ENCODE data around the gene MAN2A1.

The MAN2A1 gene

GRCh38 chr5:109689740-109690241, at the start of gene MAN2A1:
Gene MAN2A1, plus strand, starts transcription at chr5:109689927. Its CDS starts 491 bp downstream, at chr5:109690418.
- peak; percentile 20 for DNase-seq

DNA sequence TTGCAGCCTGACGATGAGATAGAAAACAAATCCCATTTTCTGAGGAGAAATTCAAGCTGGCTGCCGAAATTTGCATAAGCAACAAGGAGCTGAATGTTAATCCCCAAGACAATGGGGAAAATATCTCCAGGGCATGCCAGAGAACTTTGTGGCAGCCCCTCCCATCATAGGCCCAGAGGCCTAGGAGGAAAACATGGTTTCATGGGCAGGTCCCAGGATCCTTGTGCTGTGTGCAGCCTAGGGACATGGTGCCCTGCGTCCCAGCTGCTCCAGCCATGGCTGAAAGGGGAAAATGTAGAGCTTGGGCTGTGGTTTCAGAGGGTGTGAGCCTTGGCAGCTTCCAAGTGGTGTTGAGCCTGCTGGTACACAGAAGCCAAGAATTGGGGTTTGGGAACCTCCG, 48.8 kb upstream of the MAN2A1 start:
- no peak for DNase-seq

- DNase-seq, result no peak
Observed at GRCh38 chr5:109643791-109644350, 45.9 kb upstream of the MAN2A1 start.

GRCh38 chr5:109644829-109645228, 44.9 kb upstream of the MAN2A1 start:
- DNase-seq, result no peak

DNA sequence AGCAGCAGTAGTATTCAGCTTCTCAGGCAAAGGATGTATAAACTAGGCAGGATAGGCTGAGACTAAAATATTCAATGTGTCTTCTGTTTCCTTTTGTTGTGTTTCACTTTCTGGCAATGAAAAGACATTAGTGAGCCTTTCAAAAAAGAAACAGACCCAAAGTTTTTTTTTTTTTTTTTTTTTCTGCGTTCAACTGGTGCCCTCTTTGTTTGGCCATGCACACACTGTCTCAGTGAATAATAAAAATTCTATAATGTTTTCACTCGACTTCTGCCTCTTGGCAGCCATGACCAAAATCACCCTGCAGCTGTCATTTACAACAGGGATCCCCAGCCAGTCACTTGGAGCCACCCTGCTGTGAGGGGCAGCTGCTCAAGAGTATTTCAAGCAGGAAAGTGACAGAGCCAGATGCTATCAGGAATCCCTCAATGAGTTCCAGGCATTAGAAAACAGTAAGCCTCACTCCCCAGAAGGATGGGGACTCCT, 44.0 kb upstream of the MAN2A1 start:
- peak; percentile 33 for DNase-seq

DNA sequence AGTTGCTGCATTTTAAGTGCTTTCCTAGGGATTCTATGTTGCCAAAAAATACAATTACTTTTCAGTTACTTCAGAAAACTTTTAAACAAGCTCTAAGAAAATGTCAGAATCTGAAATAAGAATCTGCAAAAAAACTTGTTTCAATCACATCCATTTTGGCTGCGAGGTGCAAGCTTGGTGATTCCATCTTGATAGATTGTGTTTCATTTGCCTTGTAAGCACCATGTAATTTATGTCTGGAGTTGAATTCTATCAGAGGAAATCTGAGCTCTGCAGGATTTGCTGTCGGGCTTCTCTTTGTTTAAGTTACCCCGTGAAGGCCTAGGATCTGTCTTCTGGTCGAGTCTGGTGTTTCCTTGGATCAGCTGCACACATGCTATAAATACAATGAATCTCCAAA, 40.4 kb upstream of the MAN2A1 start:
- no peak for DNase-seq

GRCh38 chr5:109650493-109650892, 39.2 kb upstream of the MAN2A1 start:
- DNase-seq, result no peak

- no peak for DNase-seq
Observed at GRCh38 chr5:109652096-109652495, 37.6 kb upstream of the MAN2A1 start.

GRCh38 chr5:109653042-109653441, 36.7 kb upstream of the MAN2A1 start:
- DNase-seq, result no peak

DNA sequence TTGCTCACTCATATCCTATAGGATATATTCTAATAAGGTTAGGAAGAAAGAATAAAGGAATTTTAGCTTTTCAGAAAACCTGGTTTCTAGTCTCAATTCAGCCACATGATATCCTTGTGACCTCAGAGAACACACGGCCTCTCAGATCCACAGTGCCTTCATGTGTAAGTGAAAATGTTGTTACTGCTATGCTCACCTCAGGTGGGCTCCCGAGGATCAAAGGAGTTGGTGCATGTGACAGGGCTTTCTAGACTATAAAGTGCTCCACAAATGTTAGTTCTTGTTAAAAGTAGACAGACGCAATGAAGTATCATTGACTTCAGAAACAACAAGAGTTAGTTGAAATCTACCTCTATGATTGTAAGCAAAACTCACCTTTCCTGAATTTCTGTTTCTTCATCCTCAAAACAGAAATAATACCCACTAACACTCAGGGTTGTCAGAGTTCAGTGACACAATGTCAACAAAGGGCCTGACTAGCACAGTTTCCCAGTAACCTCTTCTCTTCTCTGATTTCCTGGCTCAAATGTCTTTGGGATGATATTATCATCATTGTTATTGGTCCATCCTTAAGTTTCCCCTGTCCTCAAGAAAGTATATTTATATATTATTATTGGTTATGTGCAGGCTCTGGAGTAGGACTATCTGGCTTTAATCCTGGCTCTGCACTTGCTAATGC, 36.0 kb upstream of the MAN2A1 start:
- no peak for DNase-seq

DNA sequence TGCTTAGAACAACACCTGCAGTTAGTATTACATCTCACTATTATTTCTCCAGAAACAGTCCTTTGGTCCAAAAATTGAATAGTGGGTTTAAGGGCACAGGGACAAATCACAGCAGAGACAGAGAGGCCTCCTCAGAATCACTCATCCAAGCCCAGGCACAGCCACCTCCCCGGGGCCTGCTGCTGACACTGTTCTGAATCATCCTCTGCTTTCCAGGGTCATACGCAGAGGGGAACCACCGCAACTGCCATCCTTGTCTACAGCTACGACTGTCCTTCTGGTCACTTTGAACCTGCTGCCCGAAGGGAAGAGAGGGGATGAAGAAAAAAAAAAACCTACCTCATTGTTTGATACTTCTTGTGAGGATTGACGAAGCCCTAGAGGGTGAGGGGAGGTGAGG, 35.3 kb upstream of the MAN2A1 start:
- no peak for DNase-seq

- DNase-seq, result no peak
Observed at GRCh38 chr5:109655841-109656240, 33.9 kb upstream of the MAN2A1 start.

GRCh38 chr5:109656829-109657228, 32.9 kb upstream of the MAN2A1 start:
- no peak for DNase-seq

DNA sequence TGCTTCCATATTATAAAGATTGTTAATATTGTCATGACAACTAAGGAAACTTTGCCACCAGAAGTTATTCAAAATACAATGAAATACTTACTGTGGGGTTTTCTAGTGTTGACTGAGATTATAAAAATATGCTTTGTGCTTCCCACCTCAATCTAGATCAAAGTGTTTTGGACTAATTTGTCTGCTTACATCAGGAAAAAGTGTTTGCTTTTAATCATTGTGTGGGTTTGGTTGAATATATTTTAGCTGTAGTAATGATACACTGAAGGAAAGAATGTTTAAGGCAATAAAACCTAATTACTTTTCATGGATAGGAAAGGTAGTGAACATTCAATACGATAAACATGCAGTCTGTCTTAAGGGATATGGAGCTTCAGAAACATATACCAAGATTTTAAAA, 29.8 kb upstream of the MAN2A1 start:
- no peak for DNase-seq

DNA sequence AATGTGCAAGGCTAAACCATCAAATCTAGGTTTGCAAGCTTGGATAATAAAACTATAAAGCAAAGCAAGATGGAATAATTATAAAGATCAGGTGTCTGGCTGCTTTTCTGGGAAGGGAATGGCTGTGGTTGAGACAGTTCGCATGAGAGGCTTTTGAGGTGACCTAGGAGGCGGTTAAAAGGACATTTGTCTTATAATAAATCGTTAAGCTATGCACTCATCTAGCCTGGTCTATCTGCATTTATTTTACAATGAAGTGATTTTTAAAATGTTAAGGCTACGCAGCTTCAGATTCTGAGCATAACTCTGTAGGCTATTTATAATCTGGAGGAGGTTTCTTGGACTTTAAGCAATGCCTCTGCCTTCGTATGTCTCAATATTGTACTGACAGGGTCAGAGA, 29.4 kb upstream of the MAN2A1 start:
- no peak for DNase-seq

GRCh38 chr5:109668237-109668636, 21.5 kb upstream of the MAN2A1 start:
- no peak for DNase-seq

GRCh38 chr5:109668668-109669422, 20.9 kb upstream of the MAN2A1 start:
- DNase-seq, result no peak

GRCh38 chr5:109669991-109670706, 19.6 kb upstream of the MAN2A1 start:
- DNase-seq, result no peak

- no peak for DNase-seq
Observed at GRCh38 chr5:109671136-109671535, 18.6 kb upstream of the MAN2A1 start.

GRCh38 chr5:109674596-109674995, 15.1 kb upstream of the MAN2A1 start:
- DNase-seq, result no peak

DNA sequence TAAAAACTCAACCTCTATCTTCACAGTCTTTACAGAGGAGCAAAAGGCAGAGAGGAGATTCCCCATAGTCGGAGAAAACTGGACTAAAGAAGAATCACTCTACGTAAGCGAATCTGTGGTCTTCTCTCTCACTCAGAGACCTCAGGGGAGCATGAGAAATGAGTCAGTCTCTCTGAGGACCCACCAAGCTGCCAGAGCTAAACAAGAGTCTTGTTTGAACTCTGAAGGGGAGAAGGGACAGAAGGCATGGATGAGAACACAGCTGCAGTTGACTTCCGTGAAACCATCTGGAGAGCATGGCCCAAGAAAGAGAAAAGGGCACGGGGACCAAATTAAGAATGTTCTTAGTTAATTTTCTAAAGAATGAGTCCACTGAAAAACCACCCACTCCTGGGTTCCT, 12.8 kb upstream of the MAN2A1 start:
- DNase-seq, result no peak

- DNase-seq, result no peak
Observed at GRCh38 chr5:109678447-109678846, 11.3 kb upstream of the MAN2A1 start.

DNA sequence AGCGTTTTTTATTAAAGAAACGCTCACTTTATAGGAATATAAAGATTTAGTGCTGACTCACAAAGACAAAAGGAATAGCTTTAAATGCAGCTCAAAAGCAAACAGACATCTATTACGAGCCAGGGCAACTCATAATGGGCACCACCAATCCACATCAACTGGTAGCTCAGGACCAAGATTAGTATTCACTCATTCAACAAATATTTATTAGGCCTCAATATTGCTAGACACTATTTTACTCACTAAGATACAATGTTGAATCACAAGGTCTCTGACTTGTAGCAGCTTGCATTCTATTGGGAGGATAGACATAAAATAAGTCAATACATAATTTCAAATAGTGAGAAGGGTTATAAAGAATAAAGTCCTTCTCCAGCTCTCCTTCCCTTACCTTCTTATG, 8.0 kb upstream of the MAN2A1 start:
- DNase-seq, result no peak

Data from DMS153 (cell line).